Thymus (tissue), 11 donors: ENCODE data around the gene PCIF1. TPM values are rescaled to one million over a fixed set of nuclear protein-coding genes. Genes with fewer than 3 reads are reported as not detected.
"Not testable (repeated sequence)": the region's sequence is repeated elsewhere in the genome, so short reads cannot be mapped to it uniquely, and the experiment has no call there.

ENCODE experiments used
- DNase-seq, 9 donors: peaks; one replicate each; pipeline ENCODE4 v3.0.0-alpha.2; 2013; ENCODE audit warnings: low spot score in 9 of 9, low read depth in 6 of 9, missing footprints in 1 of 9
- H3K27ac ChIP-seq, 2 donors: one replicate each; pipeline ENCODE4 v1.5.1; 2013; ENCODE audit warnings: control low read depth in 1 of 2, low read depth in 1 of 2, low read length in 1 of 2, mild to moderate bottlenecking in 1 of 2, moderate library complexity in 1 of 2
- H3K27me3 ChIP-seq, 2 donors: one replicate each; pipeline ENCODE4 v1.5.1; 2013; ENCODE audit warnings: low read length in 1 of 2; ENCODE audit not compliant: control insufficient read depth in 2 of 2, insufficient read depth in 1 of 2
- H3K36me3 ChIP-seq, 2 donors: one replicate each; pipeline ENCODE4 v1.5.1; 2013; ENCODE audit warnings: low read length in 1 of 2, mild to moderate bottlenecking in 1 of 2, moderate library complexity in 1 of 2; ENCODE audit not compliant: control insufficient read depth in 2 of 2, insufficient read depth in 2 of 2
- H3K4me1 ChIP-seq, 2 donors: one replicate each; pipeline ENCODE4 v1.5.1; 2013; ENCODE audit warnings: low read length in 2 of 2; ENCODE audit not compliant: control insufficient read depth in 2 of 2, insufficient read depth in 2 of 2
- H3K4me3 ChIP-seq, 2 donors: one replicate each; pipeline ENCODE4 v1.5.1; 2013; ENCODE audit warnings: low read length in 2 of 2, control low read depth in 1 of 2, mild to moderate bottlenecking in 1 of 2
- H3K9me3 ChIP-seq, 2 donors: one replicate each; pipeline ENCODE4 v1.5.1; 2013; ENCODE audit warnings: low read length in 1 of 2, mild to moderate bottlenecking in 1 of 2; ENCODE audit not compliant: control insufficient read depth in 2 of 2, insufficient read depth in 1 of 2
- WGBS: extraction: QIAGEN DNeasy Blood & Tissue Kit; methylation state at CpG from one replicate; pipeline ENCODE4 v1.1.7; 2013; 5-methylcytosine and 5-hydroxymethylcytosine counted together
- polyA plus RNA-seq: library from polyadenylated mRNA; stranded (reverse); fragments of 200-250 nt; gene quantifications from one replicate; pipeline ENCODE4 v1.2.3, GENCODE V29; 2013
- total RNA-seq: library from RNA; stranded (reverse); fragments of 120-200 nt; gene quantifications from one replicate; pipeline ENCODE4 v1.2.4, GENCODE V29; 2013
- donor health status: healthy.

PCIF1 gene
- total and polyA plus RNA-seq, 2 donors, result 13.9 to 37.4 TPM

DNA sequence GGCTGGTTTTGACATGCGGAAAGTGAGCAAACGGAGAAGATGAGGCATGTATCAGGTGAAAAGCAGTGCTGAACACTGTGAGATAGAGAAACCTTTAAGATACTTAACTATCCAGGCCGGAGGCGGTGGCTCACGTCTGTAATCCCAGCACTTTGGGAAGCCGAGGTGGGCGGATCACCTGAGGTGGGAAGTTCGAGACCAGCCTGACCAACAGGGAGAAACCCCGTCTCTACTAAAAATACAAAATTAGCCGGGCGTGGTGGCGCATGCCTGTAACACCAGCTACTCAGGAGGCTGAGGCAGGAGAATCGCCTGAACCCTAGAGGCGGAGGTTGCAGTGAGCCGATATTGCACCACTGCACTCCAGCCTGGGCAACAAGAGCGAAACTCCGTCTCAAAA, 2.8 kb upstream of the PCIF1 start:
- 98% methylated on average over 17 of the region's 17 CpGs for WGBS
- H3K27me3 ChIP-seq, H3K9me3 ChIP-seq, DNase-seq, H3K27ac ChIP-seq, H3K4me3 ChIP-seq, H3K36me3 ChIP-seq: not testable (repeated sequence)
- peaks cover 4 to 16% of the 10 kb centered on the region in 2 donors for H3K4me1 ChIP-seq

DNA sequence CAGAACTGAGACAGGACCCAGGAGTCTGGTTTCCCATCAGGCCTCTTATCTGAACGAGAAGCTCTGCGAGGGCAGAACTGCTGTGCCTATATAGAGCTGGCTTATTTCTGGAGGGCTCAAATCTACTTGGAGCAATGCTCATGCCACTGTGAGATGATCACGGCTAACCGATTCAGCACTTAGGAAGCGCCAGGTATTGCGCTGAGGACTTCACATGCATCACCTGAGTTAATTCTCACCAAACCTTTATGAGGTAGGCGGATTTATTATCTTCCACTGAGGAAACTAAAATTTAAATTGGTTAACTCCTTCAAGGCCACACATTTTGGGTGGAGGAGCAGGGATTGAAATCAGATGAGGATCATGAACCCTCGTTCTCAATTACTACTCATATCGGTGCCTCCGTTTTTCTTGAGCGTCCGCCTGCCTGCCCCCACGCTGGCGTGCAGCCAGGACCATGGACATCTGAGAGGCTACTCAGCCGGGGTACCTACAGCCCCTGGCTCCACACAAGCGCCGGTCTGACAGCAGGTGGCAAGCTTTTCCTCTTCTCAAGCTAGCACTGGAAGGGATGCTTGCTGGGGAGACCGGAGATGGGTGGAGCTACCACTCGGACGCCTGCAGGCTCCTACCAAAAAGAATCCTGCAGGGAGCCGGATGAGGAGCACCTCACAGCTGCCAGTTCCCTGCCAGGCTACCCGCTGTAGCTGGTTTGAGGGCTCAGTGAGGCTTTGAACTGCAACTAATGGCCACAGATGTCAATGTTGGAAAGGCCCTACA, 1.0 kb upstream of the PCIF1 start:
- no peaks in the 10 kb centered on the region for H3K9me3 ChIP-seq
- H3K27ac ChIP-seq, result peak overlapping the region; percentile 92 to 99
- peak overlapping the region; percentile 79 to 81 for H3K4me3 ChIP-seq
- WGBS, result 32% methylated on average over 22 of the region's 22 CpGs
- H3K36me3 ChIP-seq, result peaks cover 15 to 17% of the 10 kb centered on the region in 2 donors
- peaks cover 4 to 16% of the 10 kb centered on the region in 2 donors for H3K4me1 ChIP-seq
- H3K27me3 ChIP-seq, result no peaks in the 10 kb centered on the region
- peak in 6 of 9 donors; percentile 55 to 85 (median 66) for DNase-seq

DNA sequence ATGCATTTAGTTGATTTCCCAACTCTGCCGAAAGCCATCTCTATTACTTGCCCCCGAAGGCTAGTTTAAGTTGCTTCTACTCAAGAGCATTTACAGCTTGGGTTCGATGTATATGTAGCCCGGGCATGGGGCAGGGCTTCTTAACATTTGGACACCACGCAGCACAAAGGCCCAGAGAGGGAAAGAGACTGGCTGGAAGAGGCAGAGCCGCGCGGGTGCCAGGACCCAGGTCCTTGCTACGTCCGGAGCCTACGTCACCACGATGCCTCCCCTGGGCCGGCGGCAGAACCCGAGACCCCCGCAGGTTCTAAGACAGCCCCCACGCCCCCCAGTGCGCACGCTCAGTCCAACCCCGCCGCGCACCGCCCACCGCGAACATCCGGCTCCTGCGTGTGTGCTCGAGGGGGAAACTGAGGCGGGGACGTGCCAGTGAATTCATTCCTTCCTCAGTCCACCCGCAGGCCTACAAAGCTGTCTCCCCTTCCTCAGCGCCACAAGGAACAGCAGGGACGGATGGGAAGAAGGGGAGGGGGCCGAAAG, 367 bp upstream of the PCIF1 start:
- peaks cover 4 to 16% of the 10 kb centered on the region in 2 donors for H3K4me1 ChIP-seq
- peak in 3 of 9 donors; percentile 62 to 75 (median 65) for DNase-seq
- H3K27me3 ChIP-seq, result no peaks in the 10 kb centered on the region
- under 1% methylated on average over 34 of the region's 34 CpGs for WGBS
- H3K4me3 ChIP-seq, result peak overlapping the region; percentile 79 to 81
- H3K36me3 ChIP-seq, result peaks cover 22 to 24% of the 10 kb centered on the region in 2 donors
- peak overlapping the region; percentile 92 to 99 for H3K27ac ChIP-seq
- H3K9me3 ChIP-seq, result no peaks in the 10 kb centered on the region

DNA sequence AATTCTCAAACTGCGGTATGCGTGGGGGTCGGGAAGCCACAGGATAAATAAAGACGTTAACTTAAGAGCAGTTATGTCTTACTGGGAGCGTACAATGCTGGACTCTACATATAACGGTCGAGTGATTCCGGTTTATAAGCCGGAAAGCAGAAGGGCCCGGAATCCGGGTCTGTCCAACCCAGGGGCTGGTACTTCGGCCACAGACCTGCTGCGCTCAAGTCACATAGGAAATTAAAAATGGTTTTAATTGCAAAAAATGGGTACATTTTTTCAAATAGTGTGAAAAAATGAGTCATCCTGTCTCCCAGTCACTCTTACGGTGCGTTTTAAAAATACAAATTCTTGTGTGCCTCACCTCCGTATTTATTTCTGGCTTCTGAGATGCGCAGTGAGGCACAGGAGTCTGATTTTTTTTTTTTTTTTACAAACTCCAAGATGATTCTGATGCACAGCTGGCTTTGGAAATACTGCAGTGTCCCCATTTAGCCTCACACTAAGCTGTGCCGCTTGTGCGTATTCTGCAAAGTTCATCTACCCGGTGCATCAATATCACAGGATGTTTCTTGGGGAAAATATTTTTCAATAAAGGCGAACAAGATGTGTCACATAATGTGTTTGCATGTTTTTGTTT, 1.0 kb downstream of the PCIF1 start:
- Histone ChIP-seq H3K27ac (peak overlapping the region; percentile 79 to 93), H3K27me3 (no peaks in the 10 kb centered on the region), H3K4me3 (peak overlapping the region; percentile 71 to 81), H3K4me1 (peaks cover 4 to 16% of the 10 kb centered on the region in 2 donors), H3K9me3 (no peaks in the 10 kb centered on the region), H3K36me3 (peaks cover 36 to 38% of the 10 kb centered on the region in 2 donors)
- no peak for DNase-seq
- 15% methylated on average over 21 of the region's 21 CpGs for WGBS

DNA sequence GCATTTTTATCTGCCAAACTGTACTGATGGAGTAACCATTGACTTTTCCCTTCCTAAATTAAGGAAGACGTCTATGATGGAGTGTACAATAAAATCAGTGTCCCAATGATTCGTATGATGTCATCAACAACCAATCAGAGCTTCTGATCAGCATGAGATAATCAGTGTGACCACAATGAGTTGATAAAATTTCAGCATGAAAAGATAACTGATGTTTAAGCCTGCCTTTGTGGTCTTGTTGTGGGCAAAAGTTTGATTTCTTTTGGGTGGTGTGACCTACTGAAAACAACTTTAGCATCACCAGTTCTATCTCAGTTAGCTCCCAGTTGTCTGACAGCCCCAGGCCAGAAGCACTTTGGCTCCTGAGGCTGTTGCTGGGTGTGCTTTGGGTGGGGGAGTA, 3.3 kb downstream of the PCIF1 start:
- peaks cover 4 to 16% of the 10 kb centered on the region in 2 donors for H3K4me1 ChIP-seq
- H3K27me3 ChIP-seq, result no peaks in the 10 kb centered on the region
- H3K27ac ChIP-seq, result no peak overlapping the region
- H3K4me3 ChIP-seq, result no peak overlapping the region
- WGBS, result 95% methylated on average over 2 of the region's 2 CpGs
- no peak for DNase-seq
- H3K36me3 ChIP-seq, result peaks cover 50 to 53% of the 10 kb centered on the region in 2 donors
- no peaks in the 10 kb centered on the region for H3K9me3 ChIP-seq

DNA sequence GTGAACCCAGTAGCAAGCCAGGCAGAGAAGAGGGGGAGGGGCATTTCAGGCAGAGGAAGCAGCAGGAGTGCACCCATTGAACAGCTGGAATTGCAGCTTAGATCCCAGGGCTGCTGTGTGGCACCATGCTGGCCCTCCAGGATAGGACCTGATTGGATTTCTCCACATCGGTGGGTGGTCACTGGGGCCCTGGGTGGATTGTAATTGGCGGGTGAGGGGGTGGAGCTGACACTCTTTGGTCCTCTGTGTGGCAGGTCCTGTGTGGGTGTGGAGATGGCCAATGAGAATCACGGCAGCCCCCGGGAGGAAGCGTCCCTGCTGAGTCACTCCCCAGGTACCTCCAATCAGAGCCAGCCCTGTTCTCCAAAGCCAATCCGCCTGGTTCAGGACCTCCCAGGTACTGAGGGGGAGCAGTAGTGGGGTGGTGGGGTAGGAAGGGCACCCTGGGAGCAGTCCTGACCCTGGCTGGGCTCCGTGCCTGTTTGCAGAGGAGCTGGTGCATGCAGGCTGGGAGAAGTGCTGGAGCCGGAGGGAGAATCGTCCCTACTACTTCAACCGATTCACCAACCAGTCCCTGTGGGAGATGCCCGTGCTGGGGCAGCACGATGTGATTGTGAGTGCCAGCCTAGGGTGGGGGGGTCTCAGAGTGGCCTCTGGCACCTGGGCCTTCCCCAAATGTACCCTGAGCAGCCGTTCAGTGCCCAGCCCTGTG, 4.4 kb downstream of the PCIF1 start:
- Histone ChIP-seq H3K4me1 (peaks cover 4 to 8% of the 10 kb centered on the region in 2 donors), H3K27ac (no peak overlapping the region), H3K9me3 (no peaks in the 10 kb centered on the region), H3K36me3 (peaks cover 62 to 65% of the 10 kb centered on the region in 2 donors), H3K27me3 (no peaks in the 10 kb centered on the region), H3K4me3 (no peak overlapping the region)
- WGBS, result 98% methylated on average over 13 of the region's 13 CpGs
- DNase-seq, result no peak

DNA sequence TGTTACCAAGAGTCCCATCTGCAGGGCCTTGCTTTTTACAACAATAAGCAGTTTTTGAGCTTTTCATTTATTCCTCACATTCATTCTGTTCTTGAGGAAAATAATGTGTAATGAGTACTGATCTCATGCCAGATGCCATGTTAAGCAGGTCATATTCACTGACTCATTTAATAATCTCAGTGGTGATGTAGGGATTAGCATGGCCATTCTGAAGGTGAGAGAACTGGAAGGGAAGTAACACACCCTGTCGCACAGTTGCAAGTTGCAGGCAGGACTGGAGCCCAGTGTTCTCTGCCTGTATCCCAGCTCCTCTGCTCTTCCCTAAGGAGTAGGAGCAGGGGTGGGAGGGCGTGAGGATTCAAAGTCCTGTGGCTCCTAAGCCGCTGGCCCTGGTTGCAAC, 5.6 kb downstream of the PCIF1 start:
- Histone ChIP-seq H3K27ac (no peak overlapping the region), H3K4me1 (peaks cover 4 to 6% of the 10 kb centered on the region in 2 donors), H3K36me3 (peaks cover 73 to 76% of the 10 kb centered on the region in 2 donors), H3K27me3 (no peaks in the 10 kb centered on the region), H3K9me3 (no peaks in the 10 kb centered on the region), H3K4me3 (no peak overlapping the region)
- DNase-seq, result no peak
- 98% methylated on average over 3 of the region's 3 CpGs for WGBS

DNA sequence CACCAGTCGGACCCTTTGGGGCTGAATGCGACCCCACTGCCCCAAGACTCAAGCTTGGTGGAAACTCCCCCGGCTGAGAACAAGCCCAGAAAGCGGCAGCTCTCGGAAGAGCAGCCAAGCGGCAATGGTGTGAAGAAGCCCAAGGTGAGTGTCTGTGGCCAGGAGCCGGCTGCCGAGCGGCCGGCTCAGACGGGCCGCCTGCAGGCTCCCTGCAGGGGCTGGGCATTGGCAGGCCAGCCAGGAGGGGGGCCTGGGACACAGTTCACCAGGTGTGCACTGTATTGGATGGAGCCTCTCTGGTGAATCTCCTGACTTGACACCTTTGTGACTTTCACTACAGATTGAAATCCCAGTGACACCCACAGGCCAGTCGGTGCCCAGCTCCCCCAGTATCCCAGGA, 6.0 kb downstream of the PCIF1 start:
- no peak overlapping the region for H3K4me3 ChIP-seq
- 96% methylated on average over 13 of the region's 13 CpGs for WGBS
- H3K4me1 ChIP-seq, result peaks cover 4 to 5% of the 10 kb centered on the region in 2 donors
- H3K9me3 ChIP-seq, result no peaks in the 10 kb centered on the region
- peaks cover 77 to 80% of the 10 kb centered on the region in 2 donors for H3K36me3 ChIP-seq
- no peaks in the 10 kb centered on the region for H3K27me3 ChIP-seq
- no peak overlapping the region for H3K27ac ChIP-seq
- no peak for DNase-seq
